Memory B cell (primary cell): Measurements from ENCODE around the gene GALNTL6.

Experiments used
- ATAC-seq: fragments of 150-1000 bp; cut with Tn5 transposase; 2 replicates; pipeline ENCODE4 v1.10.0; 2021; ENCODE audit warnings: low read depth, mild to moderate bottlenecking, moderate library complexity
- DNase-seq, 2 donors: peaks; one replicate each; pipeline ENCODE4 v3.0.0; 2022; ENCODE audit warnings: low spot score in 2 of 2
- H3K27ac Mint-ChIP-seq: one replicate; pipeline ENCODE4 v1.8.0; 2022; ENCODE audit warnings: mild to moderate bottlenecking, moderate library complexity, mixed read lengths
- H3K27me3 Mint-ChIP-seq: one replicate; pipeline ENCODE4 v1.8.0; 2022; ENCODE audit warnings: mixed read lengths
- H3K36me3 Mint-ChIP-seq: one replicate; pipeline ENCODE4 v1.8.0; 2022; ENCODE audit warnings: mild to moderate bottlenecking, mixed read lengths
- H3K4me1 Mint-ChIP-seq: one replicate; pipeline ENCODE4 v1.8.0; 2022; ENCODE audit warnings: mixed read lengths
- H3K4me3 Mint-ChIP-seq: one replicate; pipeline ENCODE4 v1.8.0; 2022; ENCODE audit warnings: mild to moderate bottlenecking, moderate library complexity, mixed read lengths
- H3K9me3 Mint-ChIP-seq: one replicate; pipeline ENCODE4 v1.8.0; 2022; ENCODE audit warnings: mixed read lengths

GALNTL6 gene

DNA sequence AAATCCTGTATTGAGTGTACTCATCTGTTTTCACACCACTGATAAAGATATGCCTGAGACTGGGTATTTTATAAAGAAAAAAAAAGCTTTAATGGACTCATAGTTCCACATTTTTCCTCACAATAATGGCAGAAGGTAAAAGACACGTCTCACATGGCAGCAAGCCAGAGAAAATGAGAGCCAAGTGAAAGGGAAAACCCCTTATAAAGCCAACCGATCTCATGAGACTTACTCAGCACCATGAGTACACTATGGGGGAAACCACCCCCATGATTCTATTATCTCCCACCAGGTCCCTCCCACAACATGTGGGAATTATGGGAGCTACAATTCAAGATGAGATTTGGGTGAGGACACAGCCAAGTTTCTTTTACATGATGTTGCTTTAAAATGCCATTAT lies 171.9 kb downstream of the GALNTL6 start:
- peaks cover 1% of the 10 kb centered on the region for H3K9me3 Mint-ChIP-seq
- H3K36me3 Mint-ChIP-seq, result no peaks in the 10 kb centered on the region
- H3K27me3 Mint-ChIP-seq, result no peaks in the 10 kb centered on the region
- no peak for DNase-seq
- H3K27ac Mint-ChIP-seq, result no peak overlapping the region
- H3K4me3 Mint-ChIP-seq, result no peak overlapping the region
- no peak for ATAC-seq
- H3K4me1 Mint-ChIP-seq, result no peaks in the 10 kb centered on the region

DNA sequence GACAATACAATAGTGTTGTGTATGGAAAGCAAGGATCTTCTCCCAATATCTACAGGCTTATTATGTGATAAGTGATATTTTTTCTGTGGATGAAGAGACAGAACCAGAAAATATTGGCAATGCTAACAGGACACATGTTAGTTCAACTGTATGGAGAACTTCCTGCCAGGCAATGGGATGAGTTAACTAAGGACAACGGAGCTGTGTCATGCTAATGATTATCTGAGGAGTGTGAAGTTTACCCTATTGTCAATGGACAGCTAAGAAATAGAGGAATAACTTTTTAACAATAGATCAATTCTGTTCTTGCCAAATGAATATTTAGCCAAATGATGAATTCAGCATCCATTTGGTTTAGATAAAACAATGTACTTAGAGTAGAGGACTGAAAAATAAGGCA lies 180.0 kb downstream of the GALNTL6 start:
- no peaks in the 10 kb centered on the region for H3K36me3 Mint-ChIP-seq
- H3K27ac Mint-ChIP-seq, result no peak overlapping the region
- DNase-seq, result no peak
- H3K9me3 Mint-ChIP-seq, result no peaks in the 10 kb centered on the region
- no peak overlapping the region for H3K4me3 Mint-ChIP-seq
- H3K27me3 Mint-ChIP-seq, result no peaks in the 10 kb centered on the region
- ATAC-seq, result no peak
- H3K4me1 Mint-ChIP-seq, result no peaks in the 10 kb centered on the region

DNA sequence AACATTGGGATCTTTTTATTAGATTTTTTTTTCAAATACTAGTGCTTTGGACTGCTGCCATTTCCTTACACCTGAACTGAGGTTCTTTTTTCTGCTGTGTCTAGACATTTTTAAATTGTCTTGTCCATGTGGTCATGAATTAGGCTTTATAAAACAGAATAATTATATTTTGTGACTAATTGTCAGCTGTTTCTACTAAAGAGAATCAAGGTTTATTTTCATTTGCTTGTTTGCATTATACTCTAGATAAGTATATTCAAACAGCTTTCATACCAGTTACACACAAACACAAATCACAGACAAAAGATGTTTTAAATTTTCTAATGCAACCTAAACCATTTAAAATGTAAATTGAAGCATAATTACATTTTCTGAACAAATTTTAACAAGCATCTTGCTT lies 194.7 kb downstream of the GALNTL6 start:
- Mint-ChIP-seq H3K9me3 (peaks cover 2% of the 10 kb centered on the region), H3K27me3 (no peaks in the 10 kb centered on the region), H3K4me1 (peaks cover 5% of the 10 kb centered on the region), H3K36me3 (no peaks in the 10 kb centered on the region), H3K27ac (no peak overlapping the region), H3K4me3 (no peak overlapping the region)
- DNase-seq (no peak), ATAC-seq (no peak)

DNA sequence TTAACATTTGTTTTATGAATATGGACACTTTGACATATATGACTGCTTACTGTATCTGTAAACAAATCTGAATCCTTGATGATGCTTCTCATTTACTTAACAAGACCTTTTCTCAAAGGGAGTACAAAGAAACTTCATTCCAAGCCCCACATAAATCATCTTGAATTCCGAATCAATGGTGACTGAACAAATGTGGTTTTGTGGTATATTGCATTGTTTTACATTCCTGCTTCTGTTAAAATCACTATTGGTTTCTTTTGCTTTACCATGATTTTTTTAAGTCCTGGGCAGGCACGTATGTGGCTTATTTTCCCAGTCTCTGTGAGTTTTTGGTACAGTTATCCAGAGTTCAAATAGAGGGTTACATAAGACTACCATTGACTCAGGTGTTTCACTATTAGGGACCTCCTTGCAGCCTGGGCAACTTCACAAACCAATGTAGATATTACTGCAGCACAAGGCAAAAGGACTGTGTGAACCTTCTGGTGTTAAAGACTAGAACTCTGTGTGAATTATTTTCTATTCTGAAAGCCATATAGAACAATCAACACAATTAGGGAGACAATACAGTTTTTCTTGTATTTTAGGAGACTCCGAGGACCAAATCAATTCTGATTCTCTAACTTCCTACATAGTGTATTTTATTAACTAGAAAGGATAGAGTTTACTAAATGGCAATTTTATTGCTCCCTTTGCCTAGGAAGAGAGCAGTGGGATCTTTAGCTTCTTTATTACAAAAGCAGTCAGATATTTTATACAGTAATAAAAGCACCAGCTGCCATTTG lies 196.4 kb downstream of the GALNTL6 start:
- peaks cover 3% of the 10 kb centered on the region for H3K9me3 Mint-ChIP-seq
- H3K27me3 Mint-ChIP-seq, result no peaks in the 10 kb centered on the region
- DNase-seq (no peak), ATAC-seq (no peak)
- H3K36me3 Mint-ChIP-seq, result no peaks in the 10 kb centered on the region
- H3K4me1 Mint-ChIP-seq, result peaks cover 5% of the 10 kb centered on the region
- no peak overlapping the region for H3K4me3 Mint-ChIP-seq
- H3K27ac Mint-ChIP-seq, result no peak overlapping the region

DNA sequence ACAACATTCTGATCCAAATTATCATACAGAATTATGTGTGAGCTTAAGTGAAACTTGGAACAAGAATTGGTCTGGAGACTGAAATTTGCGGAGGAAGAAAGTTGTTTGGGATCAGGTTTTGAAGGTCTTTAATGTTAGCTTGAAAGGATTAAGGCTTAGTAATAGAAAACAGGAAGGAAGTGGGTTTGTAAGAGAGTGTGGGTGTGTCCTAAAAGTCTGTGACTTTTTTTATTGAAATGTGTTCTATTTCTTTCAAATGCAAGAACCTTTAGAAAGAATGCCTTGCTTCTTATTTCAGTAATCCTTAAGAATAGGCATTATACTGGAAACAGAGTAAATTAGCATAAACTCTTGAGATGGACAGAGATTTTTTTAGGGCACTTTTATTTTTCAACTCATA lies 198.0 kb downstream of the GALNTL6 start:
- DNase-seq (no peak), ATAC-seq (no peak)
- H3K27me3 Mint-ChIP-seq, result no peaks in the 10 kb centered on the region

DNA sequence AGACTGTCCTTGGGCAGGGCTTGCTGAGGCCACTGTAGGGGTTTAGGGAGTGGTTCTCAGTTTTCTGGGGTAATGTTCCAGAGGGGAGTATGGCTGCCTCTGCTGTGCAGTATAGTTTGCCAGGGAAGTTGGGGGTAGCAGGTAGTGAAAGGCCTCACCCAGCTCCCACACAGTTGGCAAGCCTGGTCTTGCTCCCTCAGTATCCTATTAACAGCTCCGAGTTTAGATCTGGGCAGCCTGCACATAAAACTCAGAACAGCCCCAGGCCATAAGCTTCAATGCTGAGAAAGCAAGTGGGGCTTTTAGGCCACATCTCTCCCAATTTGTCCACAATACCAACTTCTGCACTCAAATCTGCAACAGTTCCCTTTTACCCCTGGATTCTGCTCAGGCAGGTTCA lies 205.2 kb downstream of the GALNTL6 start:
- H3K4me3 Mint-ChIP-seq, result no peak overlapping the region
- no peaks in the 10 kb centered on the region for H3K36me3 Mint-ChIP-seq
- DNase-seq (no peak), ATAC-seq (no peak)
- H3K9me3 Mint-ChIP-seq, result peaks cover 5% of the 10 kb centered on the region
- no peaks in the 10 kb centered on the region for H3K27me3 Mint-ChIP-seq
- H3K4me1 Mint-ChIP-seq, result no peaks in the 10 kb centered on the region
- no peak overlapping the region for H3K27ac Mint-ChIP-seq

More for the DNA sequence above, 198.0 kb downstream of the GALNTL6 start:
- Mint-ChIP-seq H3K4me3 (no peak overlapping the region), H3K36me3 (no peaks in the 10 kb centered on the region), H3K27ac (no peak overlapping the region), H3K4me1 (peaks cover 5% of the 10 kb centered on the region), H3K9me3 (peaks cover 7% of the 10 kb centered on the region)

DNA sequence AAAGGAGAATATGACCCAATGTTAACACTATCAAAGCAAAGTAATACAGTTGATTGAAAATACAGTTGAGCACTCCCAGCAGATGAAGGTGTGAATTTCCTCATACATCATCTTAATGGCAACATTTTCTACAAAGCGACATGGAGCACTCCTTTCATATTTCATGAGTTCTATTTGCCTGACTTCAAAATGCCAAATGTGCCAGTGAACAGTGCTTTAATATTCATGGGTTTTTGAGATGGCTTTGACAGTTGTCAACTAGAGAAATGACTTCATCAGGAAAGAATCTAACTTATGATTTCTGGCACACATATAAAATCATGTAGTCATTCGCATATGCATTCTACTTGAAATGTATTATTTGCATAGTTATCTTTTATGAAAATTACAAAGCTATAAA lies 222.4 kb downstream of the GALNTL6 start:
- H3K36me3 Mint-ChIP-seq, result no peaks in the 10 kb centered on the region
- no peak for ATAC-seq
- no peaks in the 10 kb centered on the region for H3K27me3 Mint-ChIP-seq
- no peaks in the 10 kb centered on the region for H3K4me1 Mint-ChIP-seq
- H3K4me3 Mint-ChIP-seq, result no peak overlapping the region
- no peak for DNase-seq
- H3K9me3 Mint-ChIP-seq, result no peaks in the 10 kb centered on the region
- H3K27ac Mint-ChIP-seq, result no peak overlapping the region

DNA sequence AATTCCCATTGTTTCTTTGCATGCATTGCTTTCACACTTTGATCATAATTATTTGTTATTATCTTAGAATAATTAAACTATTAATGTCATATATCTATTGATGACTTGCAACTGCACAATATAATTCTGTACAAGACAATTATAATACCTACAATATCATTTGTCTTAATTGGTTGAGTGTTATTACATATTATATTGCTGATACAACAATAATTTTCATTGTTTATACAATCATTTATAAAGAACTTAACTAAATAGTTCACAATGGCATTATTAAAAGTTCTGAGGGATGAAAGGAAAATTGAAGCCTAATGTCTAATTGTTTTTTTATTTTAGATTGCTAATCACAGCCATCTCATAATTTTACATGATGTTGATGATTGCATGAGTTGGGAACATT lies 227.6 kb downstream of the GALNTL6 start:
- Mint-ChIP-seq H3K27ac (no peak overlapping the region), H3K4me1 (no peaks in the 10 kb centered on the region), H3K4me3 (no peak overlapping the region), H3K36me3 (no peaks in the 10 kb centered on the region), H3K9me3 (no peaks in the 10 kb centered on the region), H3K27me3 (no peaks in the 10 kb centered on the region)
- DNase-seq (no peak), ATAC-seq (no peak)

DNA sequence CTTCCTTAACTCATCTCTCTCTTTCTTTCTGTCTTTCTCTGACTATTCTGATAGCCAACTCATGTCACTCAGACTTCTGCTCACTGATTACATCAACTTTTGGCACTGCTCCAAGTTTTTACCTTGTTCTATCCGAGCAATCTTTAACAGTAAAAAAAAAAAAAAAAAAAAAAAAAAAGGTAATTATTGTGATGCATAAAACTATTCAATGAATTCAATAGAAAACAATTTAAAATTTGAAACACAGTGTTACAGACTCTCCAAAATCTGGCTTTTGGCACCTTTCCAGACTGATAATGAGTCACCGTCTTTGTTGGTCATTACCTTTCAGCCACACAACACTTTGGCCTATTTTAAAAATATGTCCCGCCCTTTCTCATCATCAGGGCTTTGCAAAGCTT lies 229.5 kb downstream of the GALNTL6 start:
- Mint-ChIP-seq H3K9me3 (no peaks in the 10 kb centered on the region), H3K27me3 (no peaks in the 10 kb centered on the region), H3K4me3 (no peak overlapping the region), H3K4me1 (no peaks in the 10 kb centered on the region), H3K36me3 (no peaks in the 10 kb centered on the region), H3K27ac (no peak overlapping the region)
- no peak for ATAC-seq
- no peak for DNase-seq

DNA sequence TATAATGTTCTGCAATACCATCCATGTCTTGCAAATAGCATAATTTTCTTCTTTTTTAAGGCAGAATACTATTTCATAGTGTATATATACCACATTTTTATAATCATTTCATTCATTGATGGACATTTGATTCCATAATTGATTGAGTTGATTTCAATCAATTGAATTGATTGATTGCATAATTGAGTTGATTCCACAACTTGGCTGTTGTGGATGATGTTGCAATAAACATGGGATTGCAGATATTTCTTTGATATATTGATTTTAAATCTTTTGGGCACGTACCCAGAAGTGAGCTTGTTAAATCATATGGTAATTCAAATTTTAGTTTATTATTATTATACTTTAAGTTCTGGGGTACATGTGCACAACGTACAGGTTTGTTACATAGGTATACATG lies 232.8 kb downstream of the GALNTL6 start:
- H3K27me3 Mint-ChIP-seq, result no peaks in the 10 kb centered on the region
- H3K4me1 Mint-ChIP-seq, result no peaks in the 10 kb centered on the region
- DNase-seq (no peak), ATAC-seq (no peak)
- H3K4me3 Mint-ChIP-seq, result no peak overlapping the region
- H3K27ac Mint-ChIP-seq, result no peak overlapping the region
- no peaks in the 10 kb centered on the region for H3K36me3 Mint-ChIP-seq
- no peaks in the 10 kb centered on the region for H3K9me3 Mint-ChIP-seq

DNA sequence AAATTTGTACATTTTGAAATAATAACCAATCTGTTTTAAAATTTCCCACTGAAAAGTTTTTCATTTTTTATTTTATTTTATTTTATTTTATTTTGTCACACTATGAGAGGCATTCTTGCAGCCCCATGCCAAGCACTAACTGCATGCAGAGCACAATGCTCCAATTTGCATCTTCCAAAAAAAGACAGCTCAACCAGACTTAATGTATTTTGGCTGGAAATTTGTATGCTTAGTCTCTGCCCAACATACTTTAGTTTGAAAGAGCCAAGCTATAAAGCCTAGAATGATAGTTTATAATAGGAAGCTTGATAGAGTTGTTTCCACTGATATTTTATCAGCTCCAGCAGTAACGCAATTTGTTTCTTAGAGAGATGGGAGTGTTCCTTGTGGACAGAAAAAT lies 235.5 kb downstream of the GALNTL6 start:
- DNase-seq (no peak), ATAC-seq (no peak)
- no peaks in the 10 kb centered on the region for H3K36me3 Mint-ChIP-seq
- H3K4me1 Mint-ChIP-seq, result no peaks in the 10 kb centered on the region
- H3K27me3 Mint-ChIP-seq, result no peaks in the 10 kb centered on the region
- no peaks in the 10 kb centered on the region for H3K9me3 Mint-ChIP-seq
- H3K4me3 Mint-ChIP-seq, result no peak overlapping the region
- no peak overlapping the region for H3K27ac Mint-ChIP-seq

DNA sequence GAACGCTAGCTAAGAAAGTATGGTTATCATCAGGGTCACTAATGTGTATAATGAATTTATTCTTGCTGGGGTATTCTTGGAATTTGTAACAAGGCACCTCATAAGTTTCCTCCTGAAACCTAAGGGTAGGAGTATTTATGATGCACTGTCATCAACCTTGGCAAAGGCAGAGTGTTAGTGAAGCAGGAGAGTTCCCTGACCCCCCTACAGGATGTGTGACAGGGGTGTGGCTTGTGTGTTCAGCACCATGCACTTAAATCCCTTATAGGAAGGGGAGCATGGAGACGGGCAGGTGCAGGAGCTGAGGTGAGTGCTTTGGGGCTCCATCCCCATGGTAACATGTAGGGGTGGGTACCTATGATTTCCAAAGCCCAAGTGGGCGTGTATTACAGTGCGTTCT lies 237.7 kb downstream of the GALNTL6 start:
- Mint-ChIP-seq H3K4me1 (no peaks in the 10 kb centered on the region), H3K4me3 (no peak overlapping the region), H3K27me3 (no peaks in the 10 kb centered on the region), H3K27ac (no peak overlapping the region), H3K9me3 (no peaks in the 10 kb centered on the region), H3K36me3 (no peaks in the 10 kb centered on the region)
- DNase-seq (no peak), ATAC-seq (no peak)

DNA sequence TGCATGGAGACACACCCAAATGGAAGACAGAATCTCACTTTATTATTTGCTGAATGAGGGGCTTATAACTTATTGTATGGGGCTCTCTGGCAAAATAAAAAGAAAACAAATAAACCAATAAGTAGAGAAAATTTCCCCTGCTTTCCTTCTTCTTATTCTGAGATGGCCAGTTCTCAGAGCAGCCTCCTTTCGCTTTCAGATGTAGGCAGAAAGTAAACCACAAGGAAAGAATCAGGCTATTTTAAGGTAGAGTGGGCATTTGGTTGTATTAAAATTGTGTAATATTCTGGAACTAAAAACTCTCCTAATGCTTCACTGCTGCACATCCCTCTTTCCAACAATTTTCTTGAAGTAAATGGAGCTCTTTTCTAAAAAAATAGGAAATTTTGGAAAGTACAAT lies 241.8 kb downstream of the GALNTL6 start:
- ATAC-seq (no peak), DNase-seq (no peak)
- Mint-ChIP-seq H3K27ac (no peak overlapping the region), H3K4me3 (no peak overlapping the region), H3K27me3 (no peaks in the 10 kb centered on the region), H3K4me1 (no peaks in the 10 kb centered on the region), H3K36me3 (no peaks in the 10 kb centered on the region), H3K9me3 (no peaks in the 10 kb centered on the region)

DNA sequence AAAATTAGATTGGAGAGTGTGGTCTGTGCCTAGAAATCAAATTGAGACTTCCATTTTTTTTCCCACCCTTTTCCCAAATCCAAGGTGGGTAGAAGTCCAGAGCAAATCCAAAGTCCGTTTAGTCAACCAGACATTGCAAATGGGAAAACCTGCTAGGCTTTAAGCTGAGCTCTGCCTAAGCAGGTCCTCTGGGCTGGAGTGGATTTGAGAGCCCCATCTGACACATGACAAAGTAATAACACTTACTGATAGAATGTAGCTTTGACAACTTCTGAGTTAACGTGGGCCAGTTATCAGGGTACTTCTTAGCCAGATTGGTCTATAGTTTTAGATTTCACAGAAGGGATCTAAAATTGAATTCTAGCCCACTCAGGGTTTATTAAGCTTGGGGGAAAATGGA lies 242.3 kb downstream of the GALNTL6 start:
- Mint-ChIP-seq H3K27ac (no peak overlapping the region), H3K9me3 (no peaks in the 10 kb centered on the region), H3K4me1 (no peaks in the 10 kb centered on the region), H3K4me3 (no peak overlapping the region), H3K27me3 (no peaks in the 10 kb centered on the region), H3K36me3 (no peaks in the 10 kb centered on the region)
- ATAC-seq, result no peak
- no peak for DNase-seq

DNA sequence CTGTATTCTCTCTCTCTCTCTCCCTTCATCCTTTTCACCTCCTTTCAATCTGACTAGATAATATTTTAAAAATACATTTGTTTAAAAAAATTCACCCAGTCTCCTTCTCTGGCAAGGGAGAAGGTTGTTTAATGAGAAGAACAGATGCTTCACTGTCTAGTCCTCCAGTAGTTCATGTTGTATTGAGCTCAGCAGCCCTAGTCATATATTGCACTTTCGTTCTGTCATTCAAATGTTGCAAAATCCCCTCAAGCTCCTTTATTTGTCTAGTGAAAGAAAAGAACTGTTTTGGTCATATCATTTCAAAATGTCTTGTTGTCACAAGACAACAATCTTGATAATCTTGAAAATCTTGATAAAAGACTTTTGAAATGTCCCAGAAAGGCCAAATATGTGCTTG lies 248.0 kb downstream of the GALNTL6 start:
- Mint-ChIP-seq H3K4me1 (no peaks in the 10 kb centered on the region), H3K4me3 (no peak overlapping the region), H3K9me3 (no peaks in the 10 kb centered on the region), H3K27me3 (no peaks in the 10 kb centered on the region), H3K27ac (no peak overlapping the region), H3K36me3 (no peaks in the 10 kb centered on the region)
- no peak for DNase-seq
- ATAC-seq, result no peak
